ENCODE measurements around the gene ASCL4.

GRCh38 chr12:107798580-107798979 lies 24.1 kb downstream of the ASCL4 start:
- TF ChIP-seq, protein P1, sequence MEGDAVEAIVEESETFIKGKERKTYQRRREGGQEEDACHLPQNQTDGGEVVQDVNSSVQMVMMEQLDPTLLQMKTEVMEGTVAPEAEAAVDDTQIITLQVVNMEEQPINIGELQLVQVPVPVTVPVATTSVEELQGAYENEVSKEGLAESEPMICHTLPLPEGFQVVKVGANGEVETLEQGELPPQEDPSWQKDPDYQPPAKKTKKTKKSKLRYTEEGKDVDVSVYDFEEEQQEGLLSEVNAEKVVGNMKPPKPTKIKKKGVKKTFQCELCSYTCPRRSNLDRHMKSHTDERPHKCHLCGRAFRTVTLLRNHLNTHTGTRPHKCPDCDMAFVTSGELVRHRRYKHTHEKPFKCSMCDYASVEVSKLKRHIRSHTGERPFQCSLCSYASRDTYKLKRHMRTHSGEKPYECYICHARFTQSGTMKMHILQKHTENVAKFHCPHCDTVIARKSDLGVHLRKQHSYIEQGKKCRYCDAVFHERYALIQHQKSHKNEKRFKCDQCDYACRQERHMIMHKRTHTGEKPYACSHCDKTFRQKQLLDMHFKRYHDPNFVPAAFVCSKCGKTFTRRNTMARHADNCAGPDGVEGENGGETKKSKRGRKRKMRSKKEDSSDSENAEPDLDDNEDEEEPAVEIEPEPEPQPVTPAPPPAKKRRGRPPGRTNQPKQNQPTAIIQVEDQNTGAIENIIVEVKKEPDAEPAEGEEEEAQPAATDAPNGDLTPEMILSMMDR (IDR thresholded peaks at IDR 0.05), result no peak
- no peak for TF ChIP-seq POLR2A (IDR thresholded peaks at IDR 0.05)

Data from lower leg skin (tissue), 3 donors.